Measurements from ENCODE around the gene EOLA1.
A peak's percentile ranks its signal among the peaks of the same experiment; 100 is the strongest.

DNA sequence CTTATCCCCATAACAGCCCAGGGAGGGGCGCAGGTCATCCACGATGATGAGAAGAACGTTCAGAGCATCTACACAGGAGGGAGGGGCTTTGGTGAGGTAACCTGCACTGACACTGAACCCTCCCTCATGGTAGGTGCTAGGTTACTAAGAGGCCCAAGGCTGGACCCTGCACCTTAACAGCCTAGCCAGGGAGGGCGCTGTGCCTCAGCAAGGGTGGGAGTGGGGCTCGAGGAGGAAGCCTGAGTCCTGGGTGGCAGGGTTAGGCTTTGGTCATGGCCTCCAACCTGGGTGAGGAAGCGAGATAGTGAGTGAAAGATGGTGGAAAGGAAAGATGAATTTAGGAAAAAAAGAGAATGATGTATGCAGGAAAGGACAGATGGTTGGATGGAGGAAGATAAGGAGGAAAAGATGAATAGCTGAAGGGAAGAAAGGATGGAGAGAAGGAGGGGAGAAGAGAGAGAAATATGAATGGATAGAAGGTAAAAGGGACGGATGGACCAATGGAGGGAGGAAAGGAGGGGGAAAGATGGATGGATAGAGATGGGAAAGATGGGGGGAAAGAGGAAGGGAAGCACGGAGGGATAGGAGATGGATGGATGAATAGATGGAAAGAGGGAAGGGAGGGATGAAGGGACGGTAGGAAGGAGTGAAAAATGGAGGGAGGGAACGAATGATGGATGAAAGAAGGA, 36.4 kb upstream of the EOLA1 start:
- TF ChIP-seq CTCF (conservative IDR thresholded peaks at IDR 0.05) (peak; percentile 70), EZH2 (IDR thresholded peaks at IDR 0.05; ENCODE audit: low read depth) (no peak)
